ENCODE measurements around the gene VPS29. TPM values are rescaled to one million over a fixed set of nuclear protein-coding genes. Genes with fewer than 3 reads are reported as not detected.

The VPS29 gene
- total and polyA plus RNA-seq, 2 donors, result 87.9 to 320 TPM

Other genes with a start within 250 kb of the VPS29 start
- 33.8 TPM for gene ATP2A2, start 220.9 kb downstream of the VPS29 start, total RNA-seq
- 37.6 TPM for gene ATP2A2, start 220.9 kb downstream of the VPS29 start, polyA plus RNA-seq
- 43.2 TPM for gene ANAPC7, start 98.4 kb downstream of the VPS29 start, total RNA-seq
- gene ANAPC7, start 98.4 kb downstream of the VPS29 start, polyA plus RNA-seq, result 66.6 TPM
- gene ARPC3, start 51.8 kb downstream of the VPS29 start, total RNA-seq, result 377 TPM
- 628 TPM for gene ARPC3, start 51.8 kb downstream of the VPS29 start, polyA plus RNA-seq
- gene GPN3, start 33.9 kb downstream of the VPS29 start, total RNA-seq, result 21.9 TPM
- 25.1 TPM for gene GPN3, start 33.9 kb downstream of the VPS29 start, polyA plus RNA-seq
- gene FAM216A, start 33.3 kb downstream of the VPS29 start, total RNA-seq, result 22.9 TPM
- 10.2 TPM for gene FAM216A, start 33.3 kb downstream of the VPS29 start, polyA plus RNA-seq
- 1.0 TPM for gene RAD9B, start 220 bp upstream of the VPS29 start, total RNA-seq
- gene RAD9B, start 220 bp upstream of the VPS29 start, polyA plus RNA-seq, result 0.87 TPM
- 5.8 TPM for gene PPTC7, start 81.2 kb upstream of the VPS29 start, total RNA-seq
- gene PPTC7, start 81.2 kb upstream of the VPS29 start, polyA plus RNA-seq, result 19.2 TPM
- gene TCTN1, start 112.0 kb upstream of the VPS29 start, total RNA-seq, result 11.6 TPM
- 17.9 TPM for gene TCTN1, start 112.0 kb upstream of the VPS29 start, polyA plus RNA-seq
- 11.1 TPM for gene HVCN1, start 187.0 kb upstream of the VPS29 start, total RNA-seq
- gene HVCN1, start 187.0 kb upstream of the VPS29 start, polyA plus RNA-seq, result 35.1 TPM
- 139 TPM for gene PPP1CC, start 240.8 kb upstream of the VPS29 start, total RNA-seq
- gene PPP1CC, start 240.8 kb upstream of the VPS29 start, polyA plus RNA-seq, result 103 TPM